ENCODE data around the gene CBX1. TPM values are rescaled to one million over a fixed set of nuclear protein-coding genes. Genes with fewer than 3 reads are reported as not detected.

CBX1 gene
- total RNA-seq, 1 donor from 2014 or later = 78.6 TPM

DNA sequence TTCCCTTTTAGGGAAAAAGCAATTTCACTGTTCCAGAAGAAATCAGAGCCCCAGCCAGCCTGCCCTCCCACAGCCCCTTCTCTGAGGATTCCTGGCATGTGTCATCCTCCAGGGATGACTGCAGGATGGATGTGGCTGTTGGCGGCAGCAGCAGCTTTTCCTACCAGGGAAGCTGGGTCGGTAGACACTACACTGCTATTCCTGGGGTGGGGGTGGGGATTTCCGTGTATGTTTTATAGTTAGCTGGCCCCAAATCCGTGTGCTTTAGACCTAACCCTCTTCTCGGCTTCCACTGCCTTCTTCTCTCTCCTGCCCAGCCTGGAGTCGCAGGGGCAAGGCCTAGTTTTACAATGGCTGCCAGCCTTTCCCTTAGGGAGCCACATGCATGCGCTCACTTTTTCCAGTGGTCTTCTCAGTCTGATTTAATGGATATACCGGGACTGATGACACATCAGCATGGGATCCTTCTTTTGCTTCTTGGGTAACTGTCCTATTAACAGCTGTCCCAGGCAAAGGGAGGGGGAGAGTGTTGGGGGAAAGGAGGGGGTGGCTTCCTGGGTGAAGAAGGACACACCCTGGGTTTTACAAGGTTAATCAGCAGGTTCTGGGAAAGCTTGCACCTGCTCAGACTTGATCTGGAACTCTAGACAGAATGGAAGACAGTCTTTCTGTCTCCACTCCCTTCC, 55.8 kb downstream of the CBX1 start:
- no peak for DNase-seq (ENCODE audit: low read depth)
- Histone ChIP-seq H3K36me3 (ENCODE audit: control insufficient read depth, insufficient read depth, low read length) (no peaks in the 10 kb centered on the region), H3K27me3 (ENCODE audit: control insufficient read depth, insufficient read depth, low read length) (no peaks in the 10 kb centered on the region), H3K4me3 (ENCODE audit: low read depth, low read length) (no peak overlapping the region)
- TF ChIP-seq, protein P1, sequence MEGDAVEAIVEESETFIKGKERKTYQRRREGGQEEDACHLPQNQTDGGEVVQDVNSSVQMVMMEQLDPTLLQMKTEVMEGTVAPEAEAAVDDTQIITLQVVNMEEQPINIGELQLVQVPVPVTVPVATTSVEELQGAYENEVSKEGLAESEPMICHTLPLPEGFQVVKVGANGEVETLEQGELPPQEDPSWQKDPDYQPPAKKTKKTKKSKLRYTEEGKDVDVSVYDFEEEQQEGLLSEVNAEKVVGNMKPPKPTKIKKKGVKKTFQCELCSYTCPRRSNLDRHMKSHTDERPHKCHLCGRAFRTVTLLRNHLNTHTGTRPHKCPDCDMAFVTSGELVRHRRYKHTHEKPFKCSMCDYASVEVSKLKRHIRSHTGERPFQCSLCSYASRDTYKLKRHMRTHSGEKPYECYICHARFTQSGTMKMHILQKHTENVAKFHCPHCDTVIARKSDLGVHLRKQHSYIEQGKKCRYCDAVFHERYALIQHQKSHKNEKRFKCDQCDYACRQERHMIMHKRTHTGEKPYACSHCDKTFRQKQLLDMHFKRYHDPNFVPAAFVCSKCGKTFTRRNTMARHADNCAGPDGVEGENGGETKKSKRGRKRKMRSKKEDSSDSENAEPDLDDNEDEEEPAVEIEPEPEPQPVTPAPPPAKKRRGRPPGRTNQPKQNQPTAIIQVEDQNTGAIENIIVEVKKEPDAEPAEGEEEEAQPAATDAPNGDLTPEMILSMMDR (IDR thresholded peaks at IDR 0.05; ENCODE audit: insufficient read depth, low read length, poor library complexity, severe bottlenecking) = no peak

DNA sequence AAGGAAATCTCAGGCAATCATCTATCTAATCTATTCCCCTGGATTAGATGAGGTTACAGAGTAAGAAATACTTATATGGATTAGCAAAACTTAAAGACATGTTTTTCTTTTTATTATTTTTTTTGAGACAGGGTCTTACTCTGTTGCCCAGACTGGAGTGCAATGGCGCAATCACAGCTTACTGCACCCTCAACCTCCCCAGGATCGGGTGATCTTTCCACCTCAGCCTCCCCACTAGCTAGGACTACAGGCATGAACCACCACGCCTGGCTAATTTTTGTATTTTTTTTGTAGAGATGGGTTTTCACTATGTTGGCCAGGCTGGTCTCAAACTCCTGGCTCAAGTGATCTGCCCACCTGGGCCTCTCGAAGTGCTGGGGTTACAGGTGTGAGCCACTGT, 56.4 kb downstream of the CBX1 start:
- TF ChIP-seq, protein P1 (IDR thresholded peaks at IDR 0.05; ENCODE audit: insufficient read depth, low read length, poor library complexity, severe bottlenecking) = no peak
- Histone ChIP-seq H3K4me3 (ENCODE audit: low read depth, low read length) (no peak overlapping the region), H3K36me3 (ENCODE audit: control insufficient read depth, insufficient read depth, low read length) (no peaks in the 10 kb centered on the region), H3K27me3 (ENCODE audit: control insufficient read depth, insufficient read depth, low read length) (no peaks in the 10 kb centered on the region)
- no peak for DNase-seq (ENCODE audit: low read depth)

DNA sequence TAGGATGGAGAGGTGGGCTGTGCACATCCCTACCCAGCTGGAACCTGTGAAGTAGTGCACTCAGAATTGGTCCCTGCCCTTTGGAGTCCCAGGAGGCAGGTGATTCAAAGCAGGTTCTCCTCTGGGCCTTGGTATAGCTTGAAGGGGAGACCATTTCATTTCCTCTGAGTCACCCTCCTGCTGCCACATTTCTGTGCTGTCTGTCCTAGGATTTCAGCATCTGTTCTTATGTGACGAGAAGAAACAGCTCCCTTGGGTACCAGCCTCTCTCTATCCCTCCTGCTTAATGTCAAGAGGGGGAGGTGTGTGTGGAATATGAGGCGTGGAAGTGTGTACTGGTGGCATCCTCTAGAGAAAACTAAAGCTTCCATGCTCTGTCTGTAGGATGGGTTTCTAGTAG, 58.1 kb downstream of the CBX1 start:
- H3K4me3 ChIP-seq (ENCODE audit: low read depth, low read length) = no peak overlapping the region
- DNase-seq (ENCODE audit: low read depth) = no peak
- TF ChIP-seq, protein P1 (IDR thresholded peaks at IDR 0.05; ENCODE audit: insufficient read depth, low read length, poor library complexity, severe bottlenecking) = no peak
- no peaks in the 10 kb centered on the region for H3K27me3 ChIP-seq (ENCODE audit: control insufficient read depth, insufficient read depth, low read length)
- no peaks in the 10 kb centered on the region for H3K36me3 ChIP-seq (ENCODE audit: control insufficient read depth, insufficient read depth, low read length)

DNA sequence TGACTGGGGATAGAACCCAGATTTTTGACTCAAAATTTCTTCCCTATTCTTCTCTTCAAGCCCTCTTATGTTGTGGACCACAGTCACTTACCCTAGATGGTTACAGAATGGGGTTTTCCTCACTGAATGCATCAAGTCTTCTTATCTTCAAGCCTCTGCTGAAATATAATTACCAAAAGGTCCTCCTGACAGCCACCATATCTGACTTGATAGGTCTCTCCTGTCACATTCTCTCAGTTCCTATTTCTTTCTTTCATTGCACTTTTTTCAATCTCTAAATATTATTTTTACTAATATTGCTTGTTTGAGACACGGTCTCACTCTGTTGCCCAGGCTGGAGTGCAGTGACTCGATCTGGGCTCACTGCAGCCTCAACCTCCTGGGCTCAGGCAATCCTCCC, 62.6 kb downstream of the CBX1 start:
- Histone ChIP-seq H3K4me3 (ENCODE audit: low read depth, low read length) (no peak overlapping the region), H3K36me3 (ENCODE audit: control insufficient read depth, insufficient read depth, low read length) (no peaks in the 10 kb centered on the region), H3K27me3 (ENCODE audit: control insufficient read depth, insufficient read depth, low read length) (no peaks in the 10 kb centered on the region)
- no peak for DNase-seq (ENCODE audit: low read depth)
- TF ChIP-seq, protein P1 (IDR thresholded peaks at IDR 0.05; ENCODE audit: insufficient read depth, low read length, poor library complexity, severe bottlenecking) = no peak

DNA sequence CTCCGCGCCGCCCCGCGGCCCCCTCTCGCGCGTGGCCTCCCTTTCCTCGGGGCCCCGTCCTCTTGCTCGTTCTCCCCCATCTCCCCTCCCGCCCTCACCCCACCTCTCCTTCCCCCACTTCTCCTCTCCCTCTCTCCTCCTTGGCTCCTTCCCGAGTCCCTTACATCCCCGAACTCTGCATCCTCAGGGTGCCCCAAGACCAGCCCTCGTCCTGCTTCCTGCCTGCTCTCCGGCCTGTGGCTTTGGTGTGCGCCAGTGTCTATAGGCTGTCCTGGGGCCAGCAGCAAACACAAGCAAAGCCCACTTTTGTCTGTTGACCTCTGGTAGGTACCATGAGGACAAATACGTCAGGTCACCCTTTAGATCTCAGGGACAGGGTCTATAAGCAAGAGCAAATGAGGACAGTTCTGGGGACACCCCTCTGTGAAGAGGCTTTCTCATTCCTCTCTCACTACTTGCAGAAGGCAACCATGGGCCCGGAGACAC, 63.4 kb downstream of the CBX1 start:
- Histone ChIP-seq H3K36me3 (ENCODE audit: control insufficient read depth, insufficient read depth, low read length) (no peaks in the 10 kb centered on the region), H3K4me3 (ENCODE audit: low read depth, low read length) (peak overlapping the region; percentile 18), H3K27me3 (ENCODE audit: control insufficient read depth, insufficient read depth, low read length) (no peaks in the 10 kb centered on the region)
- no peak for DNase-seq (ENCODE audit: low read depth)
- TF ChIP-seq, protein P1 (IDR thresholded peaks at IDR 0.05; ENCODE audit: insufficient read depth, low read length, poor library complexity, severe bottlenecking) = no peak

All from kidney epithelial cell (primary cell).